HEK293T (cell line): Measurements from ENCODE around the gene FZD2.

Experiments
- CTCF ChIA-PET: fragments of 350-600 bp; formaldehyde crosslinking; extraction: SDS; loops from one replicate; lab custom pipeline; 2021; ENCODE audit warnings: antibody characterized with exemption, inconsistent platforms; lab: Yijun Ruan, JAX
- POLR2A ChIA-PET: fragments of 350-600 bp; formaldehyde crosslinking; extraction: SDS; loops from one replicate; lab custom pipeline; 2020; ENCODE audit warnings: antibody characterized with exemption, inconsistent platforms; lab: Yijun Ruan, JAX
- DNase-seq: peaks from one replicate; pipeline ENCODE4 v3.0.0; 2012; ENCODE audit warnings: mixed read lengths; ENCODE audit errors: extremely low spot score
- ARNT ChIP-seq: fragments of 450-650 bp; IDR thresholded peaks from 2 replicates; pipeline ENCODE4 v1.6.1; 2017; ENCODE audit warnings: mild to moderate bottlenecking
- BHLHE40 ChIP-seq: fragments of 450-650 bp; IDR thresholded peaks from 2 replicates; pipeline ENCODE4 v1.6.1; 2016; ENCODE audit warnings: mild to moderate bottlenecking, moderate library complexity, borderline replicate concordance
- CTBP1 ChIP-seq: fragments of 450-650 bp; IDR thresholded peaks from 2 replicates; pipeline ENCODE4 v1.6.1; 2016; ENCODE audit warnings: borderline replicate concordance
- ELF4 ChIP-seq: fragments of 450-650 bp; IDR thresholded peaks from 2 replicates; pipeline ENCODE4 v1.6.1; 2017; ENCODE audit warnings: antibody characterized with exemption
- FOXA1 ChIP-seq: fragments of 450-650 bp; IDR thresholded peaks from 2 replicates; pipeline ENCODE4 v1.6.1; 2016; ENCODE audit warnings: mild to moderate bottlenecking
- FOXK2 ChIP-seq: fragments of 450-650 bp; IDR thresholded peaks from 2 replicates; pipeline ENCODE4 v1.6.1; 2016; ENCODE audit warnings: mild to moderate bottlenecking
- FOXM1 ChIP-seq: fragments of 450-650 bp; IDR thresholded peaks from 2 replicates; pipeline ENCODE4 v1.6.1; 2017; ENCODE audit warnings: mild to moderate bottlenecking, borderline replicate concordance
- HDGF ChIP-seq: fragments of 450-650 bp; IDR thresholded peaks from 2 replicates; pipeline ENCODE4 v1.6.1; 2017; ENCODE audit warnings: antibody characterized with exemption, borderline replicate concordance
- L3MBTL2 ChIP-seq: fragments of 450-650 bp; conservative IDR thresholded peaks from 2 replicates; pipeline ENCODE4 v1.6.1; 2016; ENCODE audit warnings: mild to moderate bottlenecking
- LEF1 ChIP-seq: fragments of 450-650 bp; IDR thresholded peaks from 2 replicates; pipeline ENCODE4 v1.6.1; 2017; ENCODE audit warnings: mild to moderate bottlenecking, borderline replicate concordance
- NFRKB ChIP-seq: fragments of 450-650 bp; IDR thresholded peaks from 2 replicates; pipeline ENCODE4 v1.6.1; 2016; ENCODE audit warnings: mild to moderate bottlenecking, moderate library complexity
- PKNOX1 ChIP-seq: fragments of 450-650 bp; IDR thresholded peaks from 2 replicates; pipeline ENCODE4 v1.6.1; 2016
- SP1 ChIP-seq: fragments of 450-650 bp; IDR thresholded peaks from 2 replicates; pipeline ENCODE4 v1.6.1; 2017
- SUZ12 ChIP-seq: fragments of 450-650 bp; IDR thresholded peaks from 2 replicates; pipeline ENCODE4 v1.6.1; 2016; ENCODE audit warnings: mild to moderate bottlenecking
- TARDBP ChIP-seq: fragments of 450-650 bp; IDR thresholded peaks from 2 replicates; pipeline ENCODE4 v1.6.1; 2016
- ZNF384 ChIP-seq: fragments of 450-650 bp; IDR thresholded peaks from 2 replicates; pipeline ENCODE4 v1.6.1; 2016

The FZD2 gene

GRCh38 chr17:44539673-44540072 lies 17.6 kb upstream of the FZD2 start:
- DNase-seq = no peak
- ChIA-PET CTCF (interaction anchor here (1.1 kb wide), 1 partner anchor 40 kb away, joined by 3 read pairs; no protein-coding TSS in a partner anchor), POLR2A (no interaction called here)
- TF ChIP-seq CTBP1 = no peak
- no peak for TF ChIP-seq FOXM1
- TF ChIP-seq L3MBTL2 = no peak
- TF ChIP-seq LEF1 = no peak
- TF ChIP-seq PKNOX1 = no peak
- TF ChIP-seq NFRKB = no peak
- TF ChIP-seq SUZ12 = no peak
- TF ChIP-seq TARDBP = no peak
- TF ChIP-seq ARNT = no peak
- no peak for TF ChIP-seq FOXA1
- TF ChIP-seq ELF4 = no peak

GRCh38 chr17:44540246-44541084 lies 16.8 kb upstream of the FZD2 start:
- ChIA-PET POLR2A (interaction anchor here (1.7 kb wide), 1 partner anchor 17 kb away, joined by 5 read pairs; the partner anchor contains the start of gene FZD2), CTCF (interaction anchor here (1.1 kb wide), 1 partner anchor 39 kb away, joined by 3 read pairs; no protein-coding TSS in a partner anchor)
- no peak for DNase-seq
- TF ChIP-seq HDGF (no peak), PKNOX1 (no peak), LEF1 (no peak), FOXK2 (no peak), ARNT (no peak), BHLHE40 (no peak), FOXM1 (no peak), NFRKB (no peak), SP1 (no peak), FOXA1 (no peak), CTBP1 (no peak), TARDBP (no peak), ELF4 (no peak), ZNF384 (no peak), SUZ12 (no peak)

DNA sequence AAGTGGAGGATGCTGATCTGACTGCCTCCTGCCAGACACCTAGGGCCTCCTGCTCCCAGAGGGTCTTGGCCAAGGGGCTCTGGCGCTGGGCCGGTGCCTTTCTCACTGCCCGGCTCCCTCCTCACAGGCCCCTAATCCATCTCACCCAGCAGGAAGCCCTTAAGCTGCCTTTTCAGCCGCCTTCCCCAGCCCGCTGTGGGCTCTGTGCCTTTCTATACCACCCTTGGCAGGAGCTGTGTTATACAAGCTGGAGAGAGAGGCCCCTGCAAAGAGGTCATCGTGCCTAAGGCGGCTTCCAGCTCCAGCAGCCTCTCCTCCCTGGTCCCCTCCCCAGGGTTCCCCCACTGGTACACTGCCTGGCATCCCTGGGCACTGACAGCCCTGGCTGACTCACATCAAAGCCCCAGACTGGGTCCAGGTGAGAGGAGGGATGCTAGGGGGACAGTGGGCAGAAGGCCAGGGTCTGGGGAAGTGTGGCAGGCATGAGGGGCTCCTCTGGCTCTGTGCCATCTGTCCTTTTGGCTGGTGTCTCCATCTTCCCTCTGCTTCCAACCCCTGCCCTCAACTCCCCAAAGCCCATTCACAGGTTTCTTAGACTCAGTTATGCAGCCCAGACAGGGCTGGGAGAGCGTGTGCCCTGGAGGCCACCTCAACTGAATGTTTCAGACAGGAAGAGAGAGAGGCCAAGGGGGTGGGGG lies 15.3 kb upstream of the FZD2 start:
- TF ChIP-seq NFRKB = no peak
- no peak for TF ChIP-seq SUZ12
- no peak for TF ChIP-seq ARNT
- no peak for TF ChIP-seq ELF4
- TF ChIP-seq LEF1 = no peak
- no peak for TF ChIP-seq BHLHE40
- no peak for TF ChIP-seq ZNF384
- ChIA-PET CTCF (no interaction called here), POLR2A (interaction anchor here (1.7 kb wide), 1 partner anchor 15 kb away, joined by 5 read pairs; the partner anchor contains the start of gene FZD2)
- DNase-seq = no peak

DNA sequence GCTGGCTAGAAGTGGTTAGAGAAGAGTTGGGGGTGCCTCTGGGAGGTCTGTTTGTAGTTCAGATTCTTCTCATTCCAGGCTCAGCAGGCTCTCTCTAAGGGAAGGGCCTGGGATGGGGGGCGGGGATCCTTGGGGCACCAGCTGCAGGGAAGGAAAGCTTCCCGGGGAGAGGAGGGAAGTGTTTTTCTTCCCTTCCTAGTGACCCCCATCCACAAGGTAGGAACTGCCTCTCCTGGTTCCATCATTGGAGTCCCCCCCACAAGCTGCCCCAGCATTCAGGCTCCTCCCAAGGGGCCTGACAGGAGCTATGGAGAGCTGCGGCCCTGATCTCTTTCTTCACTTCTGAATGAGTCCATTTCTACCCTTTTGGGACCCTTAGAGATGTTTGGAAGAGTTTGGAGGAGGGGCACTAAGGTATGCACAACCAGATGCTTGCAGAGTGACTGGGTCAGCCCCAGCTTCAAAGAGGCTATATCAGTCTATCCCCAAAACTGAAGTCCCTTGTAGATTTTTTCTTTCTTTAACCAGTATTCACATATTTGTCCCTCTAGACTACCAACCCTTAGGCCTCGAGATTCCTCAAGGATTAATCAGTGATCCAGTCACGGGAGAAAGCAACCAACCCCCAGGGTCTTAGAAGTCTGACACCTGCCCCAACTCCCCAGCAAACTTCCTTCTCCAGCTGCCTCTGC lies 13.9 kb upstream of the FZD2 start:
- POLR2A ChIA-PET = interaction anchor here (1.4 to 1.7 kb wide), 3 partner anchors 7 to 13 kb away, joined by 3 to 9 read pairs (median 4); partner anchors contain the start of gene FZD2
- no peak for DNase-seq
- no peak for TF ChIP-seq FOXK2
- no peak for TF ChIP-seq ARNT
- no peak for TF ChIP-seq SP1
- no peak for TF ChIP-seq BHLHE40
- TF ChIP-seq LEF1 = no peak
- no peak for TF ChIP-seq CTBP1
- TF ChIP-seq TARDBP = no peak
- no peak for TF ChIP-seq L3MBTL2
- TF ChIP-seq FOXA1 = no peak
- no peak for TF ChIP-seq FOXM1
- no peak for TF ChIP-seq HDGF
- TF ChIP-seq SUZ12 = no peak
- TF ChIP-seq ZNF384 = no peak
- TF ChIP-seq NFRKB = no peak
- TF ChIP-seq ELF4 = no peak
- TF ChIP-seq PKNOX1 = no peak
- CTCF ChIA-PET = interaction anchor here (0.9 to 1.6 kb wide), 2 partner anchors 20 to 148 kb away, joined by 3 to 5 read pairs; no protein-coding TSS in a partner anchor

DNA sequence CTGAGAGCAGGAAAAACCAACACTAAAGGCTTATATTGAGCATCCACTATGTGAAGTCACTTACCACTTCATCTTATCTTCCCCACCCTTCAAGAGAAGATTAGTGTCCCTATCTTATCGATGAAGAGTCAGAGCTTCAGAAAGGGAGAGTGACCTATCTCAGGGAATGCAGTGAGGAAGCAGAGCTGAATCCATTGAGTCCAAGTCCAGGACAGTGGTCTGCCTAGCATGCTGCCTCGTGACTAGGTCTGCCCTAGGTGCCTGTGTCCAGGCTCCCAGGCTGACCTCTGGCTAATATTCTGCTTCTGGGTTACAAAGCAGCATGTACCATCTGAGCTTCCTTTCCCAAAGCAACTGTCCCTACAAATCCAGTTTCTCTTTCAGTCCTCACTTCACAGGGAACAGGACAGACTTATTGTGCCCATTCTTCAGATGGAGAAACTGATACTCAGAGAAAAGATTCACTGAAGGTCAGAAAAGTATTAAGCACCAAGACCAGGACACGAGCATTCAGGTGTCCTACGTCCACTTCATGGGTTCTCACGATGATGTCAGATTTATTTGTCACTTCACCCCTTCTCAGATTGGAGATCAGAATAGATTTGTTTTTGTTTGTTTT lies 13.3 kb upstream of the FZD2 start:
- ChIA-PET POLR2A (interaction anchor here (1.2 to 1.9 kb wide), 5 partner anchors 8 to 164 kb away, joined by 3 to 9 read pairs (median 4); partner anchors contain the start of genes DBF4B and FZD2), CTCF (interaction anchor here (1.6 to 3.3 kb wide), 2 partner anchors 11 to 21 kb away, joined by 5 to 13 read pairs; no protein-coding TSS in a partner anchor)
- DNase-seq = no peak
- TF ChIP-seq ARNT (no peak), PKNOX1 (no peak), HDGF (no peak), TARDBP (no peak), FOXA1 (no peak), L3MBTL2 (no peak), ELF4 (no peak)
